Bronchial epithelial cell (primary cell): ENCODE measurements around the gene MTR. TPM values are rescaled to one million over a fixed set of nuclear protein-coding genes. Genes with fewer than 3 reads are reported as not detected.

ENCODE experiments used
- DNase-seq: peaks from one replicate; pipeline ENCODE4 v3.0.0-alpha.2; 2010; ENCODE audit warnings: low read depth
- FAIRE-seq: peaks from 2 replicates; lab custom pipeline; 2011; peaks lifted over from hg19 to GRCh38; lab: Jason Lieb, UNC
- H3K27me3 ChIP-seq: 2 replicates; pipeline ENCODE4 v1.5.1; 2011; ENCODE audit warnings: low read length; ENCODE audit not compliant: control insufficient read depth, insufficient read depth
- H3K36me3 ChIP-seq: 2 replicates; pipeline ENCODE4 v1.5.1; 2011; ENCODE audit warnings: low read length; ENCODE audit not compliant: control insufficient read depth, insufficient read depth
- H3K4me3 ChIP-seq: 2 replicates; pipeline ENCODE4 v1.5.1; 2011; ENCODE audit warnings: mild to moderate bottlenecking, low read depth, low read length, control low read depth
- CTCF ChIP-seq: IDR thresholded peaks from 2 replicates; pipeline ENCODE4 v1.5.1; 2011; ENCODE audit warnings: mild to moderate bottlenecking, moderate library complexity, low read length, control low read depth, inconsistent platforms; ENCODE audit not compliant: insufficient read depth, severe bottlenecking
- total RNA-seq: library from RNA; depleted of rRNA; stranded (reverse); fragments of >200 nt; gene quantifications from 2 replicates; pipeline ENCODE4 v1.2.1, GENCODE V29; 2014

MTR gene
- total RNA-seq, 1 donor from 2014 or later, result 13.4 TPM

GRCh38 chr1:236921610-236922009, 126.5 kb downstream of the MTR start:
- H3K4me3 ChIP-seq, result no peak overlapping the region
- H3K36me3 ChIP-seq, result no peaks in the 10 kb centered on the region
- H3K27me3 ChIP-seq, result no peaks in the 10 kb centered on the region
- FAIRE-seq (no peak), DNase-seq (no peak)
- TF ChIP-seq CTCF, result no peak

- no peaks in the 10 kb centered on the region for H3K27me3 ChIP-seq
- no peaks in the 10 kb centered on the region for H3K36me3 ChIP-seq
- FAIRE-seq, result no peak
- DNase-seq, result no peak
- H3K4me3 ChIP-seq, result no peak overlapping the region
- TF ChIP-seq CTCF, result no peak
Measured at GRCh38 chr1:236922190-236922589, 127.1 kb downstream of the MTR start.

DNA sequence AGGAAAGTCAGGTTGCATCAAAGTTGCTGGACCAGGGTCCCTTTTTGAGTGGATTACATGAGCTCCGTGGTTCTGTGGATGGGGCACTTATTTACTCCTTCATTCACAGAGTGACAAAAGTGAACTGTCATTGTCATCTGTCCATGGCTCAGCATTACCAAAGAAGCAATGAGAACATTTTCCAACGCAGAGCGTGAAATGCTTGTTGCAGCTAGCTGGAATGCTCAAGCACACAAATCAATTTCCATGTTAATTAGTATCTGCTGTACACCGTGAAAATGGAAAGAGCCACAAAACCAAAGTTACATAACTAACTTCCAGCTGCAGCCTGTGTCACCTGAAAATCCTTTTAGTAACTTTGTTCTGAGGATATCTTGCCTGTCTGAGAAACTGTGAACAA, 130.3 kb downstream of the MTR start:
- Histone ChIP-seq H3K4me3 (no peak overlapping the region), H3K36me3 (no peaks in the 10 kb centered on the region), H3K27me3 (no peaks in the 10 kb centered on the region)
- no peak for DNase-seq
- FAIRE-seq, result no peak
- no peak for TF ChIP-seq CTCF

DNA sequence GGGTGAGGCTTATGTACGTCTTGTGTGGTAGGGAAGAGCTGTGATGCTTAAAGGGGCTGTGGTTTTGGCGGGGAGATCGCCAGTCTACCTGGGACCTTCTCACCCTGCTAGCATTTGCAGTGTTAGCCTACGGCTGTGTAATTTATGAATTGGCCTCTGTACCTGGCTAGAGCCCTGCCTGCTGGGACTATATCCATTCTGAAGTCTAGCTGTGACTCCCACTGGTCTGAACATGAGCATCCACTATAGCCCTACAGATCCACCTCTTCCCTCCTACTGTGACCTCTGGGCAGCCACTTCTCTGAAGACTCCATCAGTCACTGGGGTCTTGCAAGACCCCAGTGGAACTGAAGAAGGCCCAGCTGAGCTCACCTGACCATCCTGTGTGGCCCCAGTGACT, 135.4 kb downstream of the MTR start:
- Histone ChIP-seq H3K4me3 (no peak overlapping the region), H3K27me3 (no peaks in the 10 kb centered on the region), H3K36me3 (no peaks in the 10 kb centered on the region)
- TF ChIP-seq CTCF, result no peak
- FAIRE-seq, result no peak
- no peak for DNase-seq

DNA sequence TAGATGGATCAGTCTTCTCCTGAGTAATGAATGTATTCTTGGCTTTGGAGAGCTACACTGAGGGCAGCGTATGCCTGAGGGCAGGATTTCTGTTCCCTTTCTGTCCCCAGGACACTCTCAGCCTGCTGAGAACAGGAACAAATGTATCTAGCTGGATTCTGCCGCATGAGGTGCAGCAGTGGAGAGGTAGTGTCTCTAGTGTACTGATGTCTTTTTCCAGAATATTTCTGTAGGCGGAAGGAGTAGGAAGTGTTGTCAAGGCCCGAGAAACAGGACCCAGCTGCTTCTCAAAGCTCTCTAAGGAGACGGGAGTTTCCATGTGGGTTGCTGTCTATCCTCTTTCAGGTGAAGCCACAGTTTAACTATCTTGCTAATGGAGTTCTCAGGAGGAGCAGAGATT, 143.7 kb downstream of the MTR start:
- FAIRE-seq (no peak), DNase-seq (no peak)
- TF ChIP-seq CTCF, result no peak
- Histone ChIP-seq H3K36me3 (no peaks in the 10 kb centered on the region), H3K4me3 (no peak overlapping the region), H3K27me3 (no peaks in the 10 kb centered on the region)

DNA sequence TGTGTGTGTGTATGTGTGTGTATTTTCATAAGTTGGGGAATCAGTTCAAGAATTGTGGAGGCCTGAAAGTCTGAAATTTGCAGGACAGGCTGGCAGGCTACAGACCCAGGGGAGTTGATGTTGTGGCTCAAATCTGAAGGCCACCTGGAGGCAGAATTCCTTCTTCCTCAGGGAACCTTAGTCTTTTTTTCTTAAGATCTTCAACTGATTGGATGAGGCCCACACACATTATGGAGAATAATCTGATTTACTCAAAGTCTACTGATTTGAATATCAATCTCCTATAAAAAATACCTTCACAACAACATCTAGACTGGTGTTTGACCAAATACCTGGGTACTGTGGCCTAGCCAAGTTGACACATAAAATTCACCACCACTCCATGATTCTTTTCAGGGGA, 147.3 kb downstream of the MTR start:
- DNase-seq, result no peak
- no peak for FAIRE-seq
- Histone ChIP-seq H3K36me3 (no peaks in the 10 kb centered on the region), H3K27me3 (no peaks in the 10 kb centered on the region), H3K4me3 (no peak overlapping the region)
- no peak for TF ChIP-seq CTCF
